GM19328 (cell line): Measurements from ENCODE around the gene GPR32.
"Not testable (repeated sequence)": the region's sequence is repeated elsewhere in the genome, so short reads cannot be mapped to it uniquely, and the experiment has no call there.

Experiments
- ATAC-seq: cut with Tn5 transposase; IDR thresholded peaks from one replicate; pipeline ENCODE4 v1.9.1; 2021; ENCODE audit warnings: mild to moderate bottlenecking, moderate library complexity; ENCODE audit not compliant: unreplicated experiment

GPR32 gene

GRCh38 chr19:50779504-50780457 lies 9.5 kb downstream of the GPR32 start:
- no peak for ATAC-seq

- no peak for ATAC-seq
Measured at GRCh38 chr19:50780753-50781435, 10.6 kb downstream of the GPR32 start.

- ATAC-seq, result not testable (repeated sequence)
Measured at GRCh38 chr19:50783848-50784152, 13.5 kb downstream of the GPR32 start.

GRCh38 chr19:50784710-50785109 lies 14.4 kb downstream of the GPR32 start:
- ATAC-seq, result no peak

GRCh38 chr19:50785329-50785728 lies 15.1 kb downstream of the GPR32 start:
- no peak for ATAC-seq

- no peak for ATAC-seq
Measured at GRCh38 chr19:50790396-50790795, 20.1 kb downstream of the GPR32 start, which contains the start of gene ACP4. ACP4 (plus strand) TSS chr19:50790415; CDS start chr19:50790415, 0 bp downstream.

GRCh38 chr19:50790922-50791467 lies 20.7 kb downstream of the GPR32 start:
- no peak for ATAC-seq

GRCh38 chr19:50791594-50792271 lies 21.5 kb downstream of the GPR32 start:
- no peak for ATAC-seq

- no peak for ATAC-seq
Measured at GRCh38 chr19:50792272-50793250, 22.3 kb downstream of the GPR32 start.

- ATAC-seq, result no peak
Measured at GRCh38 chr19:50793558-50794065, 23.3 kb downstream of the GPR32 start.

GRCh38 chr19:50794074-50794875 lies 24.0 kb downstream of the GPR32 start:
- no peak for ATAC-seq

- ATAC-seq, result no peak
Measured at GRCh38 chr19:50794876-50795663, 24.8 kb downstream of the GPR32 start.

GRCh38 chr19:50795664-50796073 lies 25.4 kb downstream of the GPR32 start:
- ATAC-seq, result no peak

- ATAC-seq, result no peak
Measured at GRCh38 chr19:50796128-50796633, 25.9 kb downstream of the GPR32 start.

GRCh38 chr19:50796634-50797428 lies 26.6 kb downstream of the GPR32 start:
- ATAC-seq, result no peak

- ATAC-seq, result no peak
Measured at GRCh38 chr19:50797429-50797780, 27.1 kb downstream of the GPR32 start.
